GM19193 (cell line): ENCODE data around the gene PALM.

Experiments used
- POLR2A ChIP-seq: IDR thresholded peaks from 4 replicates; pipeline ENCODE4 v1.6.1; 2011; ENCODE audit not compliant: insufficient read depth, insufficient read length; ENCODE audit errors: extremely low read depth

PALM gene, protein sequence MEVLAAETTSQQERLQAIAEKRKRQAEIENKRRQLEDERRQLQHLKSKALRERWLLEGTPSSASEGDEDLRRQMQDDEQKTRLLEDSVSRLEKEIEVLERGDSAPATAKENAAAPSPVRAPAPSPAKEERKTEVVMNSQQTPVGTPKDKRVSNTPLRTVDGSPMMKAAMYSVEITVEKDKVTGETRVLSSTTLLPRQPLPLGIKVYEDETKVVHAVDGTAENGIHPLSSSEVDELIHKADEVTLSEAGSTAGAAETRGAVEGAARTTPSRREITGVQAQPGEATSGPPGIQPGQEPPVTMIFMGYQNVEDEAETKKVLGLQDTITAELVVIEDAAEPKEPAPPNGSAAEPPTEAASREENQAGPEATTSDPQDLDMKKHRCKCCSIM

DNA sequence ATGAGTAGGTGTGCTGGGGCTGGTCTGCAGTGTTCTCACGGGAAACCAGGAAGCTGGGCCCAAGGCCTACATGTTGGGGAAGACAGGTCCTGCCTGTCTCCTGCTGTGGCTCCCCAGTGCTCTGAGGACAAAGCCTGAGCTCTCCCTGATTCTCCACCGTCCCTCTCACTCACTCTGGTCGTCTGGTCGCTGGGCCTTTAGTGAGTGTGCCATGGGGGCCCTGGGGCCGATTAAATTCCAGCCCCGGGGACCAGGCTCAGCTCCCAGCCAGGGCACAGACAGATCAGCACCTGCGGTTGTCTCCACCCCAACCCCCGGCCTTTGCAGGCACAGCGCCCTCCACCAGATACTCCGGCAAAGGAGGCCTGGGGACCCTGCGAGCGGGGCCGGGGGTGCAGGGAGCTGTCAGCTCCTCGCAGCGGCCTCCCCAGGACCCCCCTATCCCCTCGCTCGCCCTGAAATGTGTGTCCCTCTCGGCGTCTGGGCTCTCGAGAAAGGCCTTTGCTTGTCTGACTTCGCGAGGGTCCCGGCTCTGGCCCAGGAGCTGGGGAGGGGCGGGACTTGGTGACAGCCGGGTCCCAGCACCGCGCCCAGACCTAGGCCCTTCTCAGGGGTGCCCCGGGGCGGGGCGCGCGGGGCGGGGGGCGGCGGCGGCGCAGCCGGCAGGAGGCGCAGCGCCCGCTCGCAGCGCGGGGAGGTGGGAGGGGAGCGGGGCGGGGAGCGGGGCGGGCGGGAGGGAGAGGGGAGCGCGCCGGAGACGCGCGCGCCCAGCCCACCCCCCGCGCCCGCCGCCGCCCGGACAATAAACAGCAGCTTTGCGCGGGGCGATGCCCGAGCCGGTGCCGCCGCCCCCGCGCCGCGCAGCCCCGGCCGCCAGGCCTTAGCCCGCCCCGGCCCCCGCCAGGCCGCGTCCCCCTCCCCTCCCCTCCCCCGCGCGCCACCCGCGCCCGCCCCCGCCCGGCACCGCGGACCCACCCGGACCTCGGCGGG, at the start of gene PALM:
Gene PALM, plus strand, starts transcription at position 782 of the 990 bp plus-strand sequence. CDS start 212 bp downstream, outside the sequence.
- no peak for TF ChIP-seq POLR2A

DNA sequence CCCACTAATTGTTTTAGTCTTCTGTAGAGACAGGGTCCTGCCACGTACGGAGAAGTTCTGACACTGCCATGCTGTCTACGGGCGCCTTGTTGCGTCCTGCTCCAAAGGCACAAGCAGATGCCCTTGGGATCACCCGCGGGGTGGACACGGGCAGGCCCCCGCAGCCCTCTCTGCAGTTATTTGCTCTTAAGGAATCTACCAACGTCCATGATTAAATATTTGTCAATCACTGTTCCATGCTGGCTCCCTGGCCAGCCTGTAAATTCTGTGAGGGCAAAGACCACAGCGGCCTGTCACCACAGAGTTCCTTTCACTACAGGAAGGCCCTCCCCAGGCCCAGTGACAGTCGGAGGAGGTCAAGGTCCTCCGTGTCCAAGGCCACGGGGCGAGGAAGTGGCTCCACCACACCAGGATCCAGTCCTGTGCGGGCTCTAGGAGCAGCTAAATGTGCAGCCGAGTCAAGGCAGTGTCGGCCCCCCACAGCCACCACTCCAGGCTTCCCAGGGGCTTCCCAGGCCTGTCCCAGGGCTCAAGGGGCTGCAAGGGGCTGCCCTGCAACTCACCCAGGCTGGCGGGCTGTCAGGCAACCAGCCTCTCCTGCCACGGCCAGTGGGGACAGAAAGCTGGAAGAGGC, 47.8 kb upstream of the PALM start:
- TF ChIP-seq POLR2A: no peak

DNA sequence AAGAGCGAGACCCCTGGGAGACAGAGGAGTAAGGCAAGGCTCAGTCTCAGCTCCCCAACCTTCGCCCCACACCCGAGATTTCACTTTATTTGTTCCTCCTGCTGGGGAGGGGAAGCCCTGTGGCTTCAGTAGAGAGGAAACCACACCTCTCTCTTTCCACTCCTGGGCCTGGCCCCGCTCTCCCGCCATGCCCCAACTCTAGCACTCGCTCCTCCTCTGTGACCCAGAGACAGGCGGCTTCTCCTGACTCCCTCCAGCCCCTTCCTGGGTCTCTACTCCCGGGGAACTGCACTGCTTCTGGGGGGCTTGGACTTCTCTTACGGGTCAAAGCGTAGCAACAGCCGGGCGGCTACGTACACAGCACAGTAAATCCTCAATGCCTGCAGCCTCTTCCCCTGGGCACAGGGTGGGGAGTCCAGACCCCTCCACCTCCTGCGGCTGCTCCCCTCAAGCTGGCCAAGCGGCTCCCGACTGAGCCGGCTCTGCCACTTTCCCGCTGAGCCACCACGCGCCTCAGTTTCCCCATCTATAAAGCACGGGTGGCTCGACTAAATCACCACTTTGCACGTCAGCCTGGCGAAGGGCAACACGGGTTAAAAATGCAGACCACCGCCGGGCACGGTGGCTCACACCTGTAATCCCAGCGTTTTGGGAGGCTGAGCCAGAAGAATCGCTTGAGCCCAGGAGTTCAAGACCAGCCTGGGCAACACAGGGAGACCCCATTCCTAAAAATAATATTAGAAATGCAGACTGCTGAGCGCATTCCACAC, 47.1 kb upstream of the PALM start:
- peak; percentile 35 for TF ChIP-seq POLR2A

DNA sequence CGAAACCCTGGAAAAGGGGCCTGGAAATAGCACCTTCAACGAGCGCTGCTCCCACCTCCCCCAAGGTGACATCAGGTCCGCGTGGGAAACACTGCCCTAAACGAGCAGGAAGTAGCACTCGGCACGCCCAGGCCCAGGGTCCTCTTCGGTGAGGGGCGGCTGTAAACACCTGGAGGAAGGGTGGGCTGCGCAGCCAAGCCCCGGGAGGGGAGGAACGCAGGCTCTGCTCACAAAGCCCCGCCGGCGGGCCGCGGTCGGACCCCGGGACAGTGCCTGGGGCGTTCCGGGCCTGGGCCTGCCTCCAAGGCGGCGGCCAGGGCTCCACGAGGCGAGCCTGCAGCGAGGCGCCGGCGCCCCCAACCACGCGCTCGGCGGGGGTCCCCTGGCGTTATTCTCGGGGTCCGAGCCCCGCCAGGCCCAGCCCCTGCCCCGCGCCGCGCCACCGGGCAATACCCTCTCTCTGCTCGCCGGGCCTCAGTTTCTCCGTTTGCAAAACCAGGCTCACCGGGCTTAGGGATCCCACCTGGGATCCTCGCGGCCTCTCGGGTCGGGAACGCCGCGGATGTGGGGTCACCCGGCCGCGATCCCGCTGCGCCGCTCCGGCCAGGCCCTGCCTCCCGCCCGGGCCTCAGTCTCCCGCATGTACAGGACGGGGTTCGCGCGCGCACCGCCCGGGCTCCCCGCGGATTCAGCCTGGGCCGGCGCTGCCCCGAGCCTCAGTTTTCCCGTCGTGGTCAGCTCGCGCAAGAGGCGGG, 46.4 kb upstream of the PALM start:
- peak; percentile 44 for TF ChIP-seq POLR2A

DNA sequence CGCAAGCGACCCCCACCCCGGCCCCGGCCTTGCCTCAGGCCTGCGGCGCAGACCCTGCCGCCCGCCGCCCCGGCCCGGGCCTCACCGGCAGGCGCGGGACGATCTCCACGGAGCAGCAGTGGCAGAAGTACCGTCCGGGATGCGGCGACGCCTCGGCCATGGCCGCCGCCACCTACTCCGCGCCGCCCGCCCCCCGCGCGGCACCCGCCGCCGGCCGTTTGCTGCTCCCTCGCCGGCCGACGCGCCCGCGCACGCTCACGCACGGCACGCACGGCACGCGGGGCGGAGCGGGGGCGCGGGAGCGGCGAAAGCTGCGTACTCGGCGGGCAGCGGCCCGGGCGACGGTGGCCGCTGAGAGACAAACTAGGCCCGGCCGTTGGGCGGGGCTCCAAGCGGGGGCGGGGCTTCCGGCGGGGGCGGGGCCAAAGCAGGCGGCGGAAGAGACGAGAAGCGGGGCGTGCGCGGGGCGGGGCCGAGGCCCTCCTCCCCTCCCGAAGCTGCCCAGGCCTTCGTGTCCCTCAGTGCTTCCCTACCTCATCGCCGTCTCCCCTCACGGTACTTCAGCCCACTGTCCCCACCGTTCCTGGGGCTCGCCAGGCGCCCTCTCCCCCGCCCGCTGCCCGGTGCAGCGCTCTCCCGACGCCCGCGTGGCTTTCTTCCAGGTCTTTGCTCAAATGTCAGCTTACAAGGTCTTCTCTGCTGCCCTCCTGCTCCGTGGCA, 45.6 kb upstream of the PALM start, which contains the start of gene RNF126:
Gene RNF126, minus strand, starts transcription at position 253 of the 720 bp plus-strand sequence. Its CDS starts 93 bp downstream, at position 160.
- peak; percentile 81 for TF ChIP-seq POLR2A

DNA sequence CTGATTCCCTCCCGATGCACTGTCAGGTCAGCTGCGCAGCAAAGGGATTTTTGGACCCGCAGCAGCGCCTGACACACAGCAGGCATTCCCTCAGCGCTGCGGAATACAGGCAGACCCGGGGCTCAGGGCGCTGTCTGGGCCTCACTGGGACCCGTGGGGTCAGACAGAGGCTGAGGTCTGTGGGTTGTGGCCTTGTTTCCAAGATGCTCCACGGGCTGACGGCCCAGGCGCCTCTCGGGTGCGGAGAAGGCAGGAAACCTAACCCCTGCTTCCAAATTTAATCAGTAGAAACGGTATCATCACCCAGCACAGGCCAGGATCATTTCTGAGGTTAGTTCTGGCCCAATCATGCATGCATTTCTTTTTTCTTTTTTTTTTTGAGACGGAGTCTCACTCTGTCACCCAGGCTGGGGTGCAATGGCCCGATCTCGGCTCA, 45.0 kb upstream of the PALM start:
- no peak for TF ChIP-seq POLR2A

DNA sequence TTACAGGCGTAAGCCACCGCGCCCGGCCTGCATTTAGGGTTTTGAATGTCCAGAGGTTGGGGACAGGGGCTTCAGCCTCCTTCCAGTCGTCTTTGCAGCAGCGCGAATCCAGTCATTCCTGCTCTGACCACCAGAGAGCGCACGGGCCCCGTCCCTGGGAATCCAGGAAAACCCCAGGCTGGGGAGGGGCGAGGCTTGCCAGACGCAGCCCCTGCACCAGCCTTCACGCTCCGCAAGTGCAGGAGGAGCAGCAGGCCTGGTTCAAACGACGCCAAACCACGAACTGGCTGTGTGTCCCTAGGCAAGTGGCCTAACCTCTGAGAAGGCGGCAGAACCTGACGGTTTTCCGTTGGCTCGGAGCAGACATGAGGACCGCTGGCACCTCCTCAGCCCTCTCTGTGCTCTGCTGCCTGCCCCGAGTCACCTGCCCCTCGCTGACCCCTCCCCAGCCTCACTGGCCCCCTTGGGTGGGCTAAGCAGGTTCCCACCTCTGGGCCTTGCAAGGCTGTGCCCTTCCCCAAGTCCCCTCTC, 43.8 kb upstream of the PALM start:
- no peak for TF ChIP-seq POLR2A

DNA sequence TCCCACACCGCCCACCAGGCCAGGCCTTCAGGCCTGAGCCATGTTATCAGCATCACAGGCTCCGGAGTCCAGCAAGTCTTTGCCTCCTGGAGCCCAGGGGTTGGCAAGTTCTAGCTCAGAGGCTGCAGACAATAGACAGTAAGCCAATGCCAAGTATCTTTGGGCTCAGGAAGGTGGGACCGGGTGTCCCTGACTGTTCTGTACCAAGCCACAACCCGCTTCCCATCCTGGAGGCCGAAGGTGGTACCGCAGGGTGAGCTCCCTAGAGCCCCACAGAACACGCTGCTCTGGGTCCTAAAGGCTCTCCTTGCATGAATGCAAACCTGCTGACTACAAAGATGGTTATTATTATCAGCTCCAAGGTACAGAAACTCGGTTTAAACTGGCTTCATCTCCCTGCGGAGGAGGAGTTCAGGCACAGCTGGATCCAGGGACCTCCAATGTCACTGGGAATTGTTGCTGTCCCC, 38.1 kb upstream of the PALM start:
- no peak for TF ChIP-seq POLR2A

DNA sequence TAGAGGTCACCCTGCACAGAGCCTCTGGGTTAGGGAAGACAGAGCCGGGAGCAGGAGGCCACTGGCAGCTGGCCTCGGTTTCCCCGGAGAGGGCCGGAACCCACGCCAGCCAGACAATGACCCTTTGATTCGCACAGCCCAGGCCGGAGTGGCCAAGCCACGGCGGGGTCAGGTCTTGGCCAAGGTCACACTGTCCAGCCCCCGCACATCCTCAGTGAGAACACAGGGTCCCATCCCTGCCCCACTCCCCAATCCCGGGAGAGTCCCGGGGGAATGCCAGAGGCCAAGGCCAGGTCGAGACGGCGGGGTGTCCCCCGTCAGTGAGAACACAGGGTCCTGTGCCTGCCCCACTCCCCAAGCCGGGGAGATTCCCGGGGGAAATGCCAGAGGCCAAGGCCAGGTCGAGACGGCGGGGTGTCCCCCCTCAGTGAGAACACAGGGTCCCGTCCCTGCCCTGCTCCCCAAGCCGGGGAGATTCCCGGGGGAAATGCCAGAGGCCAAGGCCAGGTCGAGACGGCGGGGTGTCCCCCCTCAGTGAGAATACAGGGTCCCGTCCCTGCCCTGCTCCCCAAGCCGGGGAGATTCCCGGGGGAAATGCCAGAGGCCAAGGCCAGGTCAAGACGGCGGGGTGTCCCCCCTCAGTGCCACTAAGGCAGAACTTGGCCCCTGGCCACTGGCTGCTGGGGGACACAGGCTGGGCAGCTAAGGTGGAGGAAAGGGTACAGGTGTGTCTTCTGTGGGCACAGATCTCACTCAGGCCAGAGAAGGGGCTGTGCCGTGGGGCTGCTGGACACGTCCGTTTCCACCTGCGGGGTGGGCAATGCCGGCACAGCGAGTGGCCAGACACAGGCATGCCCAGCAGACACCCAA, 34.2 kb upstream of the PALM start:
- no peak for TF ChIP-seq POLR2A

DNA sequence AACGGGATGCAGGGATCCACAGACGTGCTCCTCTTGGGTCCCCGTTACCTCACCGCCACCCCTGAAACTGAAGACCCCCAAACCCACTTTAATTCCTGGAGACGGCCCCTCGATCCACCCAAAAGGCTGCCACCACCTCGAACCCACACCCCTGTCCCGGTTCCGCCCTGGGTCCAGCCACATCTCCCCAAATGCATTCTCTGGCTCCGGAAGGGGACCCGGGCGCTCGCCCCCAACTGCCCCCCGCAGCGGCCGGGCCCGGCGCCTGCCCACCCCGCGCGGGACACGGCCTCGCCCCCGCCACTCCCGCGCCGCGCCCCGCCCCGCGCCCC, 32.8 kb upstream of the PALM start:
- no peak for TF ChIP-seq POLR2A

DNA sequence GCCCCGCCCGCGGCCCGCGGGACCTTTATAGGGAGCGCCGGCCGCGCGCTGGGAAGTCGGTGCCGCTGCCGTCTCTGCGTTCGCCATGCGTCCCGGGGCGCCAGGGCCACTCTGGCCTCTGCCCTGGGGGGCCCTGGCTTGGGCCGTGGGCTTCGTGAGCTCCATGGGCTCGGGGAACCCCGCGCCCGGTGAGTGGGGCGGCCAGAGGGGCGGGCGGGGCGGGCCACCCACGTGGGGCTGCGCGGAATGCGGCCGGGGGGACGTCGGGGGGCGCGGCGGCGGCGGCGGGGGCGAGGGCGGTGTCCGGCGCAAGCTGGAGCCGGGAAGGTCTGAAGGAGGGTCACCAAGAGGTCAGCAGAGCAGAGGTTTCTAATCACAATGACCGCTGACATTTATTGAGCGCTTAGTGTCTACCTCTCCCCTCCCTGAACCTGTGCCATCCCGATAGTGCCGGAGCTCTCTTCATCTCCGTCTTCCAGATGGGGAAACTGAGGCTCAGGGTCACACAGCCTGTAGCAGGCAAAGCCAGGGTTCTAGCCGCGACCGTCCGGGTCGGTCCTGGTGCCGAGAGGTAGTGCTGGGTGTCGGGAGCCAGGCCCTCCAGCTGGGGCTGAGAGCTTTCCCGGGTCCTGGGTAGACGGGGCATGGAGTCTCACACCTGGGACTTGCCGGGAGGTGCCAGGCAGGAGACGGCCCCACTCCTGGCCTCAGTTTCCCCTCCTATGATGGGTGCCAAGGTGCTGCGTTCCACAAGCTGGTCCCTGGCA, 32.2 kb upstream of the PALM start, which contains the start of gene FSTL3:
Gene FSTL3, plus strand, starts transcription at position 54 of the 767 bp plus-strand sequence. Its CDS starts 32 bp downstream, at position 86.
- no peak for TF ChIP-seq POLR2A
